SJSA1 (cell line): ENCODE data around the gene TMEM258. TPM values are rescaled to one million over a fixed set of nuclear protein-coding genes. Genes with fewer than 3 reads are reported as not detected.
A peak's percentile ranks its signal among the peaks of the same experiment; 100 is the strongest.

Experiments
- DNase-seq, 2 experiments: peaks; one replicate each; pipeline ENCODE4 v3.0.0-alpha.2; 2015 to 2020; ENCODE audit warnings: low spot score in 2 of 2, low read depth in 1 of 2
- H3K27ac ChIP-seq: fragments of 250-450 bp; sonication (Bioruptor Pico); 2 replicates; pipeline ENCODE4 v1.5.1; 2020; ENCODE audit warnings: mild to moderate bottlenecking, moderate library complexity
- H3K27me3 ChIP-seq: fragments of 250-450 bp; sonication (Bioruptor Pico); replicated peaks from 2 replicates; pipeline ENCODE4 v1.5.1; 2020; ENCODE audit warnings: mild to moderate bottlenecking, moderate library complexity
- H3K36me3 ChIP-seq: fragments of 250-450 bp; sonication (Bioruptor Pico); 2 replicates; pipeline ENCODE4 v1.5.1; 2020; ENCODE audit warnings: mild to moderate bottlenecking
- H3K4me1 ChIP-seq: fragments of 250-450 bp; sonication (Bioruptor Pico); replicated peaks from 2 replicates; pipeline ENCODE4 v1.6.1; 2021; ENCODE audit warnings: mild to moderate bottlenecking
- H3K4me3 ChIP-seq: fragments of 250-450 bp; sonication (Bioruptor Pico); 2 replicates; pipeline ENCODE4 v1.5.1; 2020; ENCODE audit warnings: mild to moderate bottlenecking
- H3K9me3 ChIP-seq: fragments of 250-450 bp; sonication (Bioruptor Pico); replicated peaks from 2 replicates; pipeline ENCODE4 v1.5.1; 2020; ENCODE audit warnings: mild to moderate bottlenecking
- total RNA-seq: library from RNA; depleted of rRNA; stranded (reverse); fragments of >200 nt; shearing (Covaris generic); gene quantifications from 2 replicates; pipeline ENCODE4 v1.2.3, GENCODE V29; 2014; rRNA removed

The TMEM258 gene
- total RNA-seq, 1 experiment from 2014 or later = 70.2 TPM

- peaks cover 14% of the 10 kb centered on the region; the same call in 1 of the 2 replicates for H3K36me3 ChIP-seq
- H3K27ac ChIP-seq = no peak overlapping the region
- 0 out of 2 replicates have a peak, but pooled peaks cover 5% of the 10 kb centered on the region for H3K27me3 ChIP-seq
- H3K4me3 ChIP-seq = no peak overlapping the region
- peaks cover 23% of the 10 kb centered on the region for H3K4me1 ChIP-seq
- DNase-seq = no peak
- peaks cover 5% of the 10 kb centered on the region for H3K9me3 ChIP-seq
Observed at GRCh38 chr11:61747967-61748285, 44.5 kb downstream of the TMEM258 start.

- DNase-seq = peak; percentile 66 to 83
- H3K4me1 ChIP-seq = peaks cover 18% of the 10 kb centered on the region
- no peak overlapping the region for H3K27ac ChIP-seq
- 0 out of 2 replicates have a peak, but pooled peaks cover 5% of the 10 kb centered on the region for H3K27me3 ChIP-seq
- peaks cover 5% of the 10 kb centered on the region for H3K9me3 ChIP-seq
- no peak overlapping the region for H3K4me3 ChIP-seq
- H3K36me3 ChIP-seq = peaks cover 14% of the 10 kb centered on the region; the same call in 1 of the 2 replicates
Observed at GRCh38 chr11:61747192-61747966, 45.0 kb downstream of the TMEM258 start.

- Histone ChIP-seq H3K9me3 (peaks cover 5% of the 10 kb centered on the region), H3K4me3 (no peak overlapping the region), H3K4me1 (peaks cover 12% of the 10 kb centered on the region), H3K27ac (no peak overlapping the region), H3K36me3 (peaks cover 11% of the 10 kb centered on the region; the same call in 1 of the 2 replicates), H3K27me3 (no peaks in the 10 kb centered on the region)
- no peak for DNase-seq
Observed at GRCh38 chr11:61746442-61747191, 45.8 kb downstream of the TMEM258 start.

- Histone ChIP-seq H3K4me3 (no peak overlapping the region), H3K4me1 (peaks cover 12% of the 10 kb centered on the region), H3K36me3 (peaks cover 15% of the 10 kb centered on the region), H3K27ac (no peak overlapping the region), H3K27me3 (no peaks in the 10 kb centered on the region), H3K9me3 (peaks cover 5% of the 10 kb centered on the region)
- DNase-seq = no peak
Observed at GRCh38 chr11:61745781-61746441, 46.5 kb downstream of the TMEM258 start.

GRCh38 chr11:61744609-61745156, 47.7 kb downstream of the TMEM258 start:
- Histone ChIP-seq H3K27me3 (no peaks in the 10 kb centered on the region), H3K4me3 (no peak overlapping the region), H3K9me3 (peaks cover 5% of the 10 kb centered on the region), H3K27ac (no peak overlapping the region), H3K36me3 (peaks cover 20% of the 10 kb centered on the region), H3K4me1 (peaks cover 9% of the 10 kb centered on the region)
- no peak for DNase-seq

- Histone ChIP-seq H3K27me3 (no peaks in the 10 kb centered on the region), H3K36me3 (peaks cover 20% of the 10 kb centered on the region), H3K4me3 (no peak overlapping the region), H3K4me1 (peaks cover 8% of the 10 kb centered on the region), H3K27ac (no peak overlapping the region), H3K9me3 (peaks cover 5% of the 10 kb centered on the region)
- DNase-seq = no peak
Observed at GRCh38 chr11:61744181-61744580, 48.2 kb downstream of the TMEM258 start.

- peaks cover 5% of the 10 kb centered on the region for H3K9me3 ChIP-seq
- H3K36me3 ChIP-seq = peaks cover 20% of the 10 kb centered on the region
- H3K4me1 ChIP-seq = peaks cover 8% of the 10 kb centered on the region
- no peak for DNase-seq
- no peak overlapping the region for H3K4me3 ChIP-seq
- H3K27me3 ChIP-seq = no peaks in the 10 kb centered on the region
- no peak overlapping the region for H3K27ac ChIP-seq
Observed at GRCh38 chr11:61743486-61744095, 48.8 kb downstream of the TMEM258 start.

- H3K36me3 ChIP-seq = peaks cover 20% of the 10 kb centered on the region
- H3K4me1 ChIP-seq = peaks cover under 1% of the 10 kb centered on the region
- no peak overlapping the region for H3K4me3 ChIP-seq
- DNase-seq = no peak
- H3K9me3 ChIP-seq = peaks cover 1% of the 10 kb centered on the region
- H3K27me3 ChIP-seq = no peaks in the 10 kb centered on the region
- no peak overlapping the region for H3K27ac ChIP-seq
Observed at GRCh38 chr11:61742391-61742790, 50.0 kb downstream of the TMEM258 start.

GRCh38 chr11:61739966-61740365, 52.4 kb downstream of the TMEM258 start:
- Histone ChIP-seq H3K9me3 (no peaks in the 10 kb centered on the region), H3K36me3 (peaks cover 35% of the 10 kb centered on the region), H3K4me3 (no peak overlapping the region), H3K4me1 (no peaks in the 10 kb centered on the region), H3K27ac (no peak overlapping the region), H3K27me3 (no peaks in the 10 kb centered on the region)
- no peak for DNase-seq

- Histone ChIP-seq H3K4me3 (no peak overlapping the region), H3K27ac (no peak overlapping the region), H3K27me3 (no peaks in the 10 kb centered on the region), H3K4me1 (no peaks in the 10 kb centered on the region), H3K36me3 (peaks cover 37% of the 10 kb centered on the region), H3K9me3 (no peaks in the 10 kb centered on the region)
- no peak for DNase-seq
Observed at GRCh38 chr11:61739413-61739812, 53.0 kb downstream of the TMEM258 start.

Other genes starting within 250 kb of the TMEM258 start
- gene SYT7, start 211.5 kb downstream of the TMEM258 start, total RNA-seq = not detected in 2 replicates
- 2.6 TPM in 2 replicates for gene DAGLA, start 112.2 kb downstream of the TMEM258 start, total RNA-seq
- 1.4 and 3.1 TPM in 2 replicates for gene MYRF, start 40.0 kb downstream of the TMEM258 start, total RNA-seq
- gene FEN1, start 312 bp upstream of the TMEM258 start, total RNA-seq = 181 and 185 TPM in 2 replicates
- 46.7 and 61.5 TPM in 2 replicates for gene FADS1, start 24.4 kb upstream of the TMEM258 start, total RNA-seq
- gene FADS2, start 35.7 kb upstream of the TMEM258 start, total RNA-seq = 2.8 and 8.5 TPM in 2 replicates
- gene FADS3, start 98.9 kb upstream of the TMEM258 start, total RNA-seq = 139 and 161 TPM in 2 replicates
- gene RAB3IL1, start 125.0 kb upstream of the TMEM258 start, total RNA-seq = 1.8 and 3.0 TPM in 2 replicates
- 0.74 TPM in 1 of 2 replicates, not detected in the other for gene BEST1, start 157.8 kb upstream of the TMEM258 start, total RNA-seq
- 603 and 707 TPM in 2 replicates for gene FTH1, start 175.0 kb upstream of the TMEM258 start, total RNA-seq